ENCODE measurements around the gene RNF130. TPM values are rescaled to one million over a fixed set of nuclear protein-coding genes. Genes with fewer than 3 reads are reported as not detected.

RNF130 gene
- total and polyA plus RNA-seq, 2 donors (not counting 1 experiment from before 2014, with no cell fraction given), result 14.7 to 32.4 TPM

DNA sequence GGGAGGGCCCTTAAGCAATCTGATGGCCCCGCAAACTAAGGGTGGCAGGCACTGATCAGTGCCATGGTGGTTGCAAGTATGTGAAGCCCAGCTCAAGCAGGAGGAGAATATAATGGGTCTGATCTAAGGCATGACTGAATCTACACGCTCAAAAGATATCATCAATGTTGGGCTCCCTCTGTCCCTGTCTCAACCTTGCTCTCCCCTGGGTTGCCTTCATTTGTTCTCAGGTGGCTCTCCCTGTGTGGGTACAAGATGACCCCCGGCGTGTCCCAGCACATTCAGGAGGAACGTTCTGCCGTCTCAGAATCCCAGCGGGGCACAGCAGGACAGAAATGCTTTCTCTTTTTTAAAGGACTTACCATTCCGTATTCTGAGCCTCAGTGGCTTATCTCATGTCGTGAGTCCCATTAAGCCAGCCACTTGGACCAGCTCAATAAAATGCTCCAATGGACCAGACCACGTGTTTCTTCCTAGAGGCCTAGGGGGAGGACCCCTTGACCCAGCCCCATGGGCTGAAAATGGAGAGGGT is 12.0 kb upstream of the RNF130 start:
- TF ChIP-seq EZH2 (IDR thresholded peaks at IDR 0.05; ENCODE audit: low read length, missing control alignments), result no peak
- TF ChIP-seq, protein P1, sequence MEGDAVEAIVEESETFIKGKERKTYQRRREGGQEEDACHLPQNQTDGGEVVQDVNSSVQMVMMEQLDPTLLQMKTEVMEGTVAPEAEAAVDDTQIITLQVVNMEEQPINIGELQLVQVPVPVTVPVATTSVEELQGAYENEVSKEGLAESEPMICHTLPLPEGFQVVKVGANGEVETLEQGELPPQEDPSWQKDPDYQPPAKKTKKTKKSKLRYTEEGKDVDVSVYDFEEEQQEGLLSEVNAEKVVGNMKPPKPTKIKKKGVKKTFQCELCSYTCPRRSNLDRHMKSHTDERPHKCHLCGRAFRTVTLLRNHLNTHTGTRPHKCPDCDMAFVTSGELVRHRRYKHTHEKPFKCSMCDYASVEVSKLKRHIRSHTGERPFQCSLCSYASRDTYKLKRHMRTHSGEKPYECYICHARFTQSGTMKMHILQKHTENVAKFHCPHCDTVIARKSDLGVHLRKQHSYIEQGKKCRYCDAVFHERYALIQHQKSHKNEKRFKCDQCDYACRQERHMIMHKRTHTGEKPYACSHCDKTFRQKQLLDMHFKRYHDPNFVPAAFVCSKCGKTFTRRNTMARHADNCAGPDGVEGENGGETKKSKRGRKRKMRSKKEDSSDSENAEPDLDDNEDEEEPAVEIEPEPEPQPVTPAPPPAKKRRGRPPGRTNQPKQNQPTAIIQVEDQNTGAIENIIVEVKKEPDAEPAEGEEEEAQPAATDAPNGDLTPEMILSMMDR (conservative IDR thresholded peaks at IDR 0.05 in 1 of 2, IDR thresholded peaks at IDR 0.05 in 1 of 2; ENCODE audit: low read depth in 1 of 2, low read length in 2 of 2), result no peak
- no peak overlapping the region for H3K27ac ChIP-seq (ENCODE audit: insufficient read depth, low read length)
- DNase-seq (ENCODE audit: low read depth in 2 of 2), result no peak
- H4K20me1 ChIP-seq (ENCODE audit: control insufficient read depth, extremely low read depth, insufficient read depth, low read length), result no peaks in the 10 kb centered on the region
- no peak overlapping the region for H2AFZ ChIP-seq (ENCODE audit: low read length)
- H3K36me3 ChIP-seq (ENCODE audit: control insufficient read depth, insufficient read depth, low read length), result no peaks in the 10 kb centered on the region
- H3K27me3 ChIP-seq (ENCODE audit: control insufficient read depth, insufficient read depth, low read length), result no peaks in the 10 kb centered on the region
- H3K4me1 ChIP-seq (ENCODE audit: control insufficient read depth, extremely low read depth, insufficient read depth, low read length), result no peaks in the 10 kb centered on the region
- no peak overlapping the region for H3K4me3 ChIP-seq (replicated peaks in 1 of 4; ENCODE audit: control extremely low read depth in 1 of 4, insufficient read depth in 1 of 4, low read depth in 3 of 4, low read length in 4 of 4)
- no peaks in the 10 kb centered on the region for H3K79me2 ChIP-seq (ENCODE audit: control insufficient read depth, insufficient read depth, low read length)
- no peak overlapping the region for H3K9ac ChIP-seq (ENCODE audit: insufficient read depth, low read length)
- no peaks in the 10 kb centered on the region for H3K9me3 ChIP-seq (ENCODE audit: control insufficient read depth, insufficient read depth, low read depth, low read length)
- H3K4me2 ChIP-seq (ENCODE audit: extremely low read depth, insufficient read depth, low read length), result no peak overlapping the region

DNA sequence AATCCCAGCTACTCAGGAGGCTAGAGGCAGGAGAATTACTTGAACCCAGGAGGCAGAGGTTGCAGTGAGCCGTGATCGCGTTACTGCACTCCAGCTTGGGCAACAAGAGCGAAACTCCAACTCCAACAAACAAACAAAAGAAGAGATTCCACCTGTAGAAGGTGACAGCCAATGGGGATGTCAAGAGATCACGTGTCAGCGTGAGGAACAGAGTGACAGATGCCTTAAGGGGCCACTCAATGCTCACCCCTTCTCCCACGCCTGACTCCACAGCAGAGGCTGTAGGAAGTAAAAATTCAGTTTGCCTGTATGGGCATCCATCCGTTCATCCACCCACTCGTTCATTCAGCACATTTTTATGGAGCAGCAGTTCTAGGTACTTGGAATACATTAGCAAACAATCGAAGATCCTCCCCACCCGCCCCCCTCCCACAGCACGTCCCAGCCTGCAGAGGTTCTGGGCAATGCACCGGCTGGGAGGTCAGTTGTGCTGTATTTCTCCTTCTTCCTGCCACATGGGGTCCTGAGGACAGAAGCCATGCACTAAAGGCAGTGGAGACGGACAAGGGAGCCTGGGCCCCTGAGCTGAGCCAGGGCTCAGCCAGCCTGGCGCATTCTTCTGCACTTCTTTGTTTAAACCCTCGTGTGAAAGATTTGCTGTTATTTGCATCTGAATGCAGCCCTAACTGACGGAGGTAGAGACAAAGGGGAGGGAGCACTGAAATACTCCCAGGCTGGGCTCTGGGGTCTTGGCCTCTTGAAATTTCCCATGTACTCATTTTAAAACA is 11.3 kb upstream of the RNF130 start:
- Histone ChIP-seq H3K36me3 (ENCODE audit: control insufficient read depth, insufficient read depth, low read length) (no peaks in the 10 kb centered on the region), H3K27me3 (ENCODE audit: control insufficient read depth, insufficient read depth, low read length) (no peaks in the 10 kb centered on the region), H3K27ac (ENCODE audit: insufficient read depth, low read length) (no peak overlapping the region), H4K20me1 (ENCODE audit: control insufficient read depth, extremely low read depth, insufficient read depth, low read length) (no peaks in the 10 kb centered on the region), H3K79me2 (ENCODE audit: control insufficient read depth, insufficient read depth, low read length) (no peaks in the 10 kb centered on the region), H3K4me2 (ENCODE audit: extremely low read depth, insufficient read depth, low read length) (no peak overlapping the region), H3K9ac (ENCODE audit: insufficient read depth, low read length) (no peak overlapping the region), H3K4me3 (replicated peaks in 1 of 4; ENCODE audit: control extremely low read depth in 1 of 4, insufficient read depth in 1 of 4, low read depth in 3 of 4, low read length in 4 of 4) (no peak overlapping the region), H2AFZ (ENCODE audit: low read length) (no peak overlapping the region), H3K9me3 (ENCODE audit: control insufficient read depth, insufficient read depth, low read depth, low read length) (no peaks in the 10 kb centered on the region), H3K4me1 (ENCODE audit: control insufficient read depth, extremely low read depth, insufficient read depth, low read length) (no peaks in the 10 kb centered on the region)
- TF ChIP-seq, protein P1 (conservative IDR thresholded peaks at IDR 0.05 in 1 of 2, IDR thresholded peaks at IDR 0.05 in 1 of 2; ENCODE audit: low read depth in 1 of 2, low read length in 2 of 2), result no peak
- no peak for TF ChIP-seq EZH2 (IDR thresholded peaks at IDR 0.05; ENCODE audit: low read length, missing control alignments)
- DNase-seq (ENCODE audit: low read depth in 2 of 2), result no peak

DNA sequence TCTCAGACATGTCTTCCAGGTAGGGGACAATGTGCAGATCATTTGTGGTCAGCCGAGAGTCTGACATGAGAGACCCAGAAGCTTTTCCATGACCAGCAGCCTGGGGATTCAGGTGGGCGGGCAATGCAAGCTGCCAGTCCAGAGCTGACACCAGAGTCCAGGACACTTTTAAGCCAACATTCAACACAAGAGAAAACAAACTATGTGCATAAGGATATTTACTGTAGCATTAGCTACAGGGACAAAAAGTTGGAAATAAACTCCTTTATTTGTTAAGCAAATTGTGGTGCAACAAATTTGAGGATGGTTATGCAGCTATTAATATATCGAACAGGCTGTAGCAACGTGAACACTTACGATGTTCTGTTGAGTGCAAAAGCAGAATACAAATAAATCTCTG is 9.9 kb upstream of the RNF130 start:
- Histone ChIP-seq H3K4me3 (replicated peaks in 1 of 4; ENCODE audit: control extremely low read depth in 1 of 4, insufficient read depth in 1 of 4, low read depth in 3 of 4, low read length in 4 of 4) (no peak overlapping the region), H3K27me3 (ENCODE audit: control insufficient read depth, insufficient read depth, low read length) (no peaks in the 10 kb centered on the region), H4K20me1 (ENCODE audit: control insufficient read depth, extremely low read depth, insufficient read depth, low read length) (no peaks in the 10 kb centered on the region), H2AFZ (ENCODE audit: low read length) (no peak overlapping the region), H3K9me3 (ENCODE audit: control insufficient read depth, insufficient read depth, low read depth, low read length) (no peaks in the 10 kb centered on the region), H3K27ac (ENCODE audit: insufficient read depth, low read length) (no peak overlapping the region), H3K9ac (ENCODE audit: insufficient read depth, low read length) (no peak overlapping the region), H3K79me2 (ENCODE audit: control insufficient read depth, insufficient read depth, low read length) (no peaks in the 10 kb centered on the region), H3K4me2 (ENCODE audit: extremely low read depth, insufficient read depth, low read length) (no peak overlapping the region), H3K36me3 (ENCODE audit: control insufficient read depth, insufficient read depth, low read length) (no peaks in the 10 kb centered on the region), H3K4me1 (ENCODE audit: control insufficient read depth, extremely low read depth, insufficient read depth, low read length) (no peaks in the 10 kb centered on the region)
- DNase-seq (ENCODE audit: low read depth in 2 of 2), result no peak
- TF ChIP-seq, protein P1 (conservative IDR thresholded peaks at IDR 0.05 in 1 of 2, IDR thresholded peaks at IDR 0.05 in 1 of 2; ENCODE audit: low read depth in 1 of 2, low read length in 2 of 2), result no peak
- TF ChIP-seq EZH2 (IDR thresholded peaks at IDR 0.05; ENCODE audit: low read length, missing control alignments), result no peak

All from fibroblast of lung (primary cell).